ENCODE measurements around the gene AKAP6. TPM values are rescaled to one million over a fixed set of nuclear protein-coding genes. Genes with fewer than 3 reads are reported as not detected.

AKAP6 gene
- total RNA-seq, 1 experiment from 2014 or later = 1.1 TPM

- no CpG with 5 or more reads among the region's 3 CpGs for WGBS (ENCODE audit: extremely low coverage, insufficient read length, low lambda C conversion rate)
- no peaks in the 10 kb centered on the region for H3K9me3 ChIP-seq (ENCODE audit: control insufficient read depth, low read depth, low read length)
- Mint-ChIP-seq H3K4me3 (no peak overlapping the region), H3K4me1 (no peaks in the 10 kb centered on the region), H3K36me3 (ENCODE audit: insufficient read depth in 1 of 3, low read depth in 3 of 3) (no peaks in the 10 kb centered on the region), H3K9me3 (no peaks in the 10 kb centered on the region), H3K27ac (no peak overlapping the region), H3K27me3 (ENCODE audit: low read depth) (no peaks in the 10 kb centered on the region)
- no peak overlapping the region for H3K9ac ChIP-seq (ENCODE audit: extremely low read depth, insufficient read length, low read length)
- no peaks in the 10 kb centered on the region for H3K4me1 ChIP-seq (ENCODE audit: insufficient read depth, low read length)
- H3K23me2 ChIP-seq (ENCODE audit: insufficient read length, low read depth, low read length, poor library complexity, severe bottlenecking) = no peaks in the 10 kb centered on the region
- H4K20me1 ChIP-seq (ENCODE audit: control insufficient read depth, insufficient read depth, insufficient read length) = no peaks in the 10 kb centered on the region
- H2BK5ac ChIP-seq (ENCODE audit: insufficient read length, low read length) = no peak overlapping the region
- TF ChIP-seq, protein P1, sequence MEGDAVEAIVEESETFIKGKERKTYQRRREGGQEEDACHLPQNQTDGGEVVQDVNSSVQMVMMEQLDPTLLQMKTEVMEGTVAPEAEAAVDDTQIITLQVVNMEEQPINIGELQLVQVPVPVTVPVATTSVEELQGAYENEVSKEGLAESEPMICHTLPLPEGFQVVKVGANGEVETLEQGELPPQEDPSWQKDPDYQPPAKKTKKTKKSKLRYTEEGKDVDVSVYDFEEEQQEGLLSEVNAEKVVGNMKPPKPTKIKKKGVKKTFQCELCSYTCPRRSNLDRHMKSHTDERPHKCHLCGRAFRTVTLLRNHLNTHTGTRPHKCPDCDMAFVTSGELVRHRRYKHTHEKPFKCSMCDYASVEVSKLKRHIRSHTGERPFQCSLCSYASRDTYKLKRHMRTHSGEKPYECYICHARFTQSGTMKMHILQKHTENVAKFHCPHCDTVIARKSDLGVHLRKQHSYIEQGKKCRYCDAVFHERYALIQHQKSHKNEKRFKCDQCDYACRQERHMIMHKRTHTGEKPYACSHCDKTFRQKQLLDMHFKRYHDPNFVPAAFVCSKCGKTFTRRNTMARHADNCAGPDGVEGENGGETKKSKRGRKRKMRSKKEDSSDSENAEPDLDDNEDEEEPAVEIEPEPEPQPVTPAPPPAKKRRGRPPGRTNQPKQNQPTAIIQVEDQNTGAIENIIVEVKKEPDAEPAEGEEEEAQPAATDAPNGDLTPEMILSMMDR (conservative IDR thresholded peaks at IDR 0.05) = no peak
- H4K91ac ChIP-seq (ENCODE audit: insufficient read length, low read depth, low read length) = no peak overlapping the region
- H3K14ac ChIP-seq (ENCODE audit: insufficient read depth, low read length) = no peak overlapping the region
- H2BK12ac ChIP-seq (ENCODE audit: insufficient read length, low read depth, low read length) = no peak overlapping the region
- H3K56ac ChIP-seq (ENCODE audit: insufficient read length, low read depth, low read length) = no peak overlapping the region
- no peaks in the 10 kb centered on the region for H3K79me1 ChIP-seq (ENCODE audit: insufficient read depth, low read depth, low read length, poor library complexity, severe bottlenecking)
- H4K5ac ChIP-seq (ENCODE audit: insufficient read length, low read depth, low read length) = no peak overlapping the region
- no peak overlapping the region for H2AFZ ChIP-seq (ENCODE audit: low read length)
- no peaks in the 10 kb centered on the region for H3K27me3 ChIP-seq (ENCODE audit: insufficient read depth, low read length)
- no peak overlapping the region for H3K18ac ChIP-seq (ENCODE audit: insufficient read length, low read depth, low read length)
- DNase-seq = no peak
- no peak overlapping the region for H2BK20ac ChIP-seq (ENCODE audit: low read depth, low read length, poor library complexity, severe bottlenecking)
- no peak overlapping the region for H4K8ac ChIP-seq (replicated peaks; ENCODE audit: insufficient read length, low read depth, low read length)
- no peak overlapping the region for H3K4ac ChIP-seq (ENCODE audit: low read depth, low read length)
- H3K4me2 ChIP-seq (ENCODE audit: insufficient read depth, insufficient read length, low read length) = no peak overlapping the region
- H3T11ph ChIP-seq (ENCODE audit: low read length) = no peak overlapping the region
- H3K27ac ChIP-seq (ENCODE audit: insufficient read length, low read depth, low read length) = no peak overlapping the region
- H3K79me2 ChIP-seq (ENCODE audit: insufficient read depth, low read length) = no peaks in the 10 kb centered on the region
- H2BK120ac ChIP-seq (ENCODE audit: low read depth, low read length, poor library complexity, severe bottlenecking) = no peak overlapping the region
- H2AK5ac ChIP-seq (ENCODE audit: insufficient read length, low read length) = no peak overlapping the region
- no peak overlapping the region for H2BK15ac ChIP-seq (ENCODE audit: low read depth, low read length)
- no peak overlapping the region for H3K23ac ChIP-seq (ENCODE audit: insufficient read length, low read depth, low read length)
Observed at GRCh38 chr14:32307881-32308582, 21.1 kb upstream of the AKAP6 start.

Data from H9 (cell line).